ENCODE data around the gene MS4A15. TPM values are rescaled to one million over a fixed set of nuclear protein-coding genes. Genes with fewer than 3 reads are reported as not detected.

The MS4A15 gene
- total and polyA plus RNA-seq, 9 of the 15 experiments (the other 6 are each of a cell fraction or from before 2014, with no cell fraction given): not detected

GRCh38 chr11:60734279-60734678, 22.4 kb upstream of the MS4A15 start (continued):
- no peak for TF ChIP-seq ZNF57 (CRISPR knock-in tag; IDR thresholded peaks at IDR 0.05)

GRCh38 chr11:60739114-60739513, 17.6 kb upstream of the MS4A15 start:
- ChIA-PET CTCF (ENCODE audit: low intra/inter-chr PET ratio) (no interaction called here), POLR2A (interaction anchor here (0.6 kb wide), 1 partner anchor 40 kb away, joined by 3 read pairs; no protein-coding TSS in a partner anchor)
- Histone ChIP-seq H3K79me2 (ENCODE audit: control insufficient read depth, insufficient read depth, low read length) (no peaks in the 10 kb centered on the region), H3K4me3 (no peak overlapping the region), H3K9me3 (replicated peaks; ENCODE audit: control insufficient read depth, insufficient read depth, low read depth, low read length) (no peaks in the 10 kb centered on the region), H3K27me3 (ENCODE audit: control insufficient read depth in 2 of 2, insufficient read depth in 2 of 2, low read length in 2 of 2) (peaks cover 5 to 27% of the 10 kb centered on the region in 2 experiments; a peak in 3 of 5 replicates), H3K4me1 (replicated peaks in 1 of 2; ENCODE audit: control insufficient read depth in 2 of 2, insufficient read depth in 2 of 2, low read length in 2 of 2) (no peaks in the 10 kb centered on the region), H3K4me2 (ENCODE audit: insufficient read depth, low read length) (no peak overlapping the region), H3K36me3 (ENCODE audit: control insufficient read depth, insufficient read depth, low read length) (no peaks in the 10 kb centered on the region), H3K9ac (ENCODE audit: insufficient read depth in 1 of 2, low read depth in 2 of 2, low read length in 2 of 2) (no peak overlapping the region), H3K27ac (ENCODE audit: extremely low read depth, low read depth, low read length) (no peak overlapping the region), H3K9me1 (ENCODE audit: control insufficient read depth, insufficient read depth, low read length) (no peaks in the 10 kb centered on the region), H4K20me1 (replicated peaks; ENCODE audit: control insufficient read depth, insufficient read depth, low read length) (no peaks in the 10 kb centered on the region), H2AFZ (ENCODE audit: low read depth, low read length) (no peak overlapping the region)
- ATAC-seq (peak; percentile 65; the same call in 2 of the 3 replicates), FAIRE-seq (no peak), DNase-seq (ENCODE audit: extremely low read depth in 1 of 4, low spot score in 3 of 4) (peak in 2 of 4 experiments; percentile 15 to 21)
- TF ChIP-seq CTCF (IDR thresholded peaks at IDR 0.05 in 2 of 3, conservative IDR thresholded peaks at IDR 0.05 in 1 of 3; ENCODE audit: insufficient read depth in 2 of 3, low read depth in 1 of 3, low read length in 3 of 3) (0 out of 6 replicates have a peak, but pooled peaks of 2 of the 3 experiments have one; percentile 12 to 30), U2AF1 (optimal IDR thresholded peaks at IDR 0.05; ENCODE audit: low read depth, low read length) (no peak)
- intact Hi-C loops (cut with micrococcal nuclease) (no loop called here), in situ Hi-C loops (cut with MboI) (no loop called here)
- WGBS (ENCODE audit: insufficient coverage, low coverage, missing lambda C conversion rate): 1% methylated on average over 7 of the region's 7 CpGs
- no TSS peak for BruUV-seq (replicated peaks)

Measured in K562 (cell line).